ENCODE data around the gene AGAP3.

DNA sequence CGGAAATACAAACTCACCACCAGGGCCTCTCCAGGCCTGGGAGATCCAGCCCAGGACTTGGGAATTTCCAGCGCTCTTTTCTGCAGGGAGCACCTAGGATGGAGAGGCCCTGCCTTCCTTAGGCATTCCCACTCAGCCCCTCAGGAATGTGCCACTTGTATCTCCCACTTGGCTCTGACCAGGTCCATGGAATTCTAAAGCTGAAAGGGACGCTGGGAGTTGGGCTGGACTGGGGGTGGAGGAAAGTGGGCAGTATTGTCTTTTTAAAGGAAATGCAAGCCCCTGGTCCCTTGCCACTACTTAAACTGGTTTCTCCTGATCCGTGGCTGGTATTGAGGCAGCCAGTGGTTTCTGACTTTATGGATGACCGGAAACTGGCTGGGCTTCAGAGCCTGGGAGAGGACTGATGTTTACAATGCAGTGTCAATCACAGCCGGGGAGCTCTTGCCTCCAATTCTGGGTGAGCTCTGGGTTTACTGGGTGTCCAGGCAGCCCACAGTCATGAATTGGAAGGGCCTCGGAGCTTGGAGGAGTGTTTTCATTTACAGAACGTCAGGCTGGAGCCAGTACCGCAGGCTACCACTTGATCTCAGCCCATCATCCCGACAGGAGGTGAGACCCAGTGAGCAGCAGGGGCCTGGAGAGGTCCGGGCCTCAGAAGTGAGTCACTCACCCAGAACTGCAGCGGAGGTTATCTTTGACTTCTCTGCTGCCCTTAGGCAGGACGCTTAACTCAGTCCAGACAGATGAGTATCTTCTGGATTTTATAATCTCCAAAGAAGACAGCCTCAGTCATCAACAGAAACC is 27.3 kb downstream of the AGAP3 start:
- TF ChIP-seq TAF1 (IDR thresholded peaks at IDR 0.05; ENCODE audit: borderline replicate concordance, low read depth, low read length) (no peak), POLR2AphosphoS5 (IDR thresholded peaks at IDR 0.05; ENCODE audit: low read depth, low read length) (no peak)

Measured in GM12892 (cell line).